ENCODE results near the gene GALNTL6. TPM values are rescaled to one million over a fixed set of nuclear protein-coding genes. Genes with fewer than 3 reads are reported as not detected.
A peak's percentile ranks its signal among the peaks of the same experiment; 100 is the strongest.
"Not testable (repeated sequence)": the region's sequence is repeated elsewhere in the genome, so short reads cannot be mapped to it uniquely, and the experiment has no call there.

GALNTL6 gene
- total RNA-seq, 1 experiment from 2014 or later: not detected

DNA sequence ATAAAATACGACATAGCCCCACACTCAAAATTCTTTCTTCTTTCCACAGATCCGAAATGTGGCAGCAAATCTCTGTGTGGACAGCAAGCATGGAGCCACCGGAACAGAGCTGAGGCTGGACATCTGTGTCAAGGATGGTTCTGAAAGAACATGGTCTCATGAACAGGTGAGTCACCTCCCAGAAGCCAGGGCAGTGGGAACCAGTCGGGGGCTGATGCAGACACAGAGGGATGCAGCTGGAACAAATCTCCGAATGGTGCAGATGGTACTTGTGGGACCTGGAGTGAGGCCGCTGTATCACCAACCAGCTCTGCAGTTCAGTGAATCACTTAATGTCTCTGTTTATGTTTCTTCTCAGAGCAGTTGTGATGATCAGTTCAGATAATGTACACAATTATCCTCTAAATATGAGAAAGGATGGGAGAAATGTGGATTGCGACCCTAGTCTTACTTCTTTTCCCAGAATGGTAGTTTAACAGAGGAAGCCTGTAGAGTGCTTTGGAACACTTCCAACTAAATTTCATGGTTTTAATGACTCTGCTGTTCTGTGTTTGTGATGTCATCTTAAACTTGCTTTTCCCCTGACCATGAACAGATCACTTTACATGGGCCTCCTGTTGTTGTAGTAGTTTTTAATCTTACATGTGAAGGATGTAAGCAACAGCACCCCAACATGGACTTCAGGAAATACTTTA is 1196.1 kb downstream of the GALNTL6 start:
- in situ Hi-C loops (cut with HindIII; ENCODE audit: low pct_unique_long_range_greater_than_20kb, low sequenced_read_pairs): no loop called here
- no peak for DNase-seq (ENCODE audit: low read depth)

DNA sequence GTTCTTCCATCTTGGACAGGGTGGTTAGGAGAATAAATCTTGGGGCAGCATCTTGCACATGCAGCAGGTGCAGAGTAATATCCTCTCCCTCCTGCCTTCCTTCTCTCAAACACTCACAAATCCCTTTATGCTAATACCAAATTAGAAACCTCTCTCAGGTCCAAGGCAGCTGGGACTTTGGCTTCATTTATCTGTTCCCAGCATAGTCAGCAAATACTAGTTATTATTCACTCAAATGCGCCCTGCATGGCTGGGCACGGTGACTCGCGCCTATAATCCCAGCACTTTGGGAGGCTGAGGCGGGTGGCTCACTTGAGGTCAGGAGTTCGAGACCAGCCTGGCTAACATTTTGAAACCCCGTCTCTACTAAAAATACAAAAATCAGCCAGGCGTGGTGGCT is 1199.4 kb downstream of the GALNTL6 start:
- in situ Hi-C loops (cut with HindIII; ENCODE audit: low pct_unique_long_range_greater_than_20kb, low sequenced_read_pairs): no loop called here
- DNase-seq (ENCODE audit: low read depth): no peak

DNA sequence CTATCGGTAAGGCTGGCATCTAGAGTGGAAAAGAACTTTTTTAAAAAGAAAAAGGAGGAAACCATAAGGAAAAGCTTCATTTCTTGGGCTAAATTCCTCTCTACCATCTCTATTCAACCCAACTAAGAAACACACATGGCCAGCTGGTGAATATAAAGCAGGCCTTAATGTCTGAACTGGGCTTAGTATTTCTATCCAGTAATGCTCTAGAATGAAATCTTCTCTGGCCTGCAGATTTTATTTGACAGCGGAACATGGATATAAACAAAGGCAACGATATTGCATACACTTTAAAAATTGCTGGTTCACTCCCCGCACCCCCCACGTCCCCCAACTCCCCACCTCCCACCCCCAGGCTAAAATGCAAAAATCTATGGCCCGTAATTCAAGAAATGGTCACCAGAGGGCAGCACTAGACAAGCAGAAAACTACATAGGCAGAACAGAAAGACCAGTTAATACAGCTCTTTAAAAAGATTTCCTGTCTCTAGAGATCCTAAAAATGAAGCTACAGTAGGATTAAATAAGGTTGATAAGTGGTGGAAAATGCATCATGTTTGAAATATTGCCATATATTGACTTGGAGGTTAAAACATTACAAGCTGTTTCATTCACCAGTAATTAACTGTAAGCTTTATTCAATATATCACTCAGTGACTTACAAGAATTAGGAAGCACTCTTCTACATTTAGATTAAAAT is 1200.2 kb downstream of the GALNTL6 start:
- DNase-seq (ENCODE audit: low read depth): peak; percentile 55
- in situ Hi-C loops (cut with HindIII; ENCODE audit: low pct_unique_long_range_greater_than_20kb, low sequenced_read_pairs): no loop called here

DNA sequence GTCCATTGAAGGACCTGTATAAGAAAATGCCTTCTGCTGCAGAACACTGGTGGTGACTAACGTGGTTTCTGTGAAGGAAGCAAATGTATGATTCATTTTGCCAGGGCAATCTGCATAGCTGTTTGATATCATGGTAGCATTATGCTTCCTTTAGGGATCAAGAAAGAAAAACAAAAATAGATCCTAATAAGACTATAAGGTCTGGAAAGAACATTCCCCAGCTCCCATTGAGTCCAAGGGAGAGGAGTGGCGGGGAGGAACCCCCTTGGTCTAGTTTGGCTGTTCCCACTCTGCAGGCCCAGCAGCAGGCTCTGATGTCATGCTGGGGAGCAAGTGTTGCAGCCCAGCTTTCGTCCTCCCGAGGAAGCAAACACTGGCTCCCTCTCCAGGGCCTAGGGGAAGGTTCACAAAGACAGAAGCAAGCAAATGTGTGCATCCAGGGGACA is 1200.9 kb downstream of the GALNTL6 start:
- peak; percentile 39 for DNase-seq (ENCODE audit: low read depth)
- in situ Hi-C loops (cut with HindIII; ENCODE audit: low pct_unique_long_range_greater_than_20kb, low sequenced_read_pairs): no loop called here

DNA sequence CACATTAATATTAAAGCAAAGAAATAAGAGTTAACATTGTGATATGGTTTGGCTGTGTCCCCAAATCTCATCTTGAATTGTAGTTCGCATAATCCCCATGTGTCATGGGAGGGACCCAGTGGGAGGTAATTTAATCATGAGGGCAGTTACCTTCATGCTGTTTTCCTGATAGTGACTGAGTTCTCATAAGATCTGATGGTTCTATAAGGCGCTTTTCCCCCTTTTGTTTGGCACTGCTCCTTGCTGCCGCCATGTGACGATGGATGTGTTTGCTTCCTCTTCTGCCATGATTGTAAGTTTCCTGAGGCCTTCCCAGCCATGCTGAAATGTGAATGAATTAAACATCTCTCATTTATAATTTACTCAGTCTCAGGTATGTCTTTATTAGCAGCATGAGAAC is 1201.6 kb downstream of the GALNTL6 start:
- DNase-seq (ENCODE audit: low read depth): no peak
- in situ Hi-C loops (cut with HindIII; ENCODE audit: low pct_unique_long_range_greater_than_20kb, low sequenced_read_pairs): no loop called here

DNA sequence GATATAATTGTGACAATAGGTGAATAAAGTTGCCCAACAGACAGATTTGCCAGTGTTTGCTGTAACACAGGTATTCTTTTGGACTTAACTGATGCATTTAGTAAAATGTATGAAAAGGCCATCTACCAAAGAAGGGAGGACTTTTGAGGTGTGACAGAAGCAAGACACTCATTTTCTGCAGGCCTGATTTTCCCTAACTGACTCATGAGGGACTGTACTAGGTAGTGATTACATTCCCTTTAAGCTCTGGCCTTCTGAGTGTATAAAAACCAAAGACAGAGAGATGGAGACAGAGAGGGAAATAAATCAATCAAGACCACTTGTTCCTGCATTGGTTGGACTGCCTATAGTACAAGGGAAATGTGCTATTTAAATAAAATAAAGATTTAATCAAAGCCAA is 1204.6 kb downstream of the GALNTL6 start:
- DNase-seq (ENCODE audit: low read depth): no peak
- in situ Hi-C loops (cut with HindIII; ENCODE audit: low pct_unique_long_range_greater_than_20kb, low sequenced_read_pairs): no loop called here

GRCh38 chr4:173018446-173018845 is 1205.2 kb downstream of the GALNTL6 start:
- in situ Hi-C loops (cut with HindIII; ENCODE audit: low pct_unique_long_range_greater_than_20kb, low sequenced_read_pairs): no loop called here

GRCh38 chr4:173019664-173020063 is 1206.5 kb downstream of the GALNTL6 start:
- in situ Hi-C loops (cut with HindIII; ENCODE audit: low pct_unique_long_range_greater_than_20kb, low sequenced_read_pairs): no loop called here
- DNase-seq (ENCODE audit: low read depth): no peak

More at GRCh38 chr4:173018446-173018845, 1205.2 kb downstream of the GALNTL6 start:
- DNase-seq (ENCODE audit: low read depth): no peak

- in situ Hi-C loops (cut with HindIII; ENCODE audit: low pct_unique_long_range_greater_than_20kb, low sequenced_read_pairs); DNase-seq (ENCODE audit: low read depth): not testable (repeated sequence)
Observed at GRCh38 chr4:173021746-173022573, 1208.8 kb downstream of the GALNTL6 start.

DNA sequence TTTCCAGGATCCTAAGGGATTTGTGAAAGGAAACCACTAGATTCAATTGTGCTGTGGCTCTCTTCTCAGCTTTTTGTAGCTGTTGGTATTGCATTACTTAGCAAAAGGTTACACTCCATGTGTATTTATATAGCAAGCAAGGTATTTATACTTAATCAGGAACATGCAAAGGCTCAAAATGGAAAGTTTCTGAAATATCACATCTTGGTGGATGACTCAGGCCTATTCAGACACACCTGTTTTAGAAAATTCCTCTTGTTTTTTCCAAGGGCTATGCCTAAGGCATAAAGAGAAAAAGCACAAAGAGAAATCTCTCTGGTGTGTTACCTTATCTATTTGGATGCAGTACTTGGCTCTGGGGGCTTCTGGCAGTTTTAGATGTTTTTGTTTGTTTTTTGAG is 1211.0 kb downstream of the GALNTL6 start:
- no peak for DNase-seq (ENCODE audit: low read depth)
- in situ Hi-C loops (cut with HindIII; ENCODE audit: low pct_unique_long_range_greater_than_20kb, low sequenced_read_pairs): no loop called here

- peak; percentile 61 for DNase-seq (ENCODE audit: low read depth)
- in situ Hi-C loops (cut with HindIII; ENCODE audit: low pct_unique_long_range_greater_than_20kb, low sequenced_read_pairs): loop anchor here (25.0 kb wide), 1 partner anchor 237 kb away; no protein-coding TSS in a partner anchor
Observed at GRCh38 chr4:173025131-173025530, 1211.9 kb downstream of the GALNTL6 start.

- in situ Hi-C loops (cut with HindIII; ENCODE audit: low pct_unique_long_range_greater_than_20kb, low sequenced_read_pairs): loop anchor here (25.0 kb wide), 1 partner anchor 225 kb away; no protein-coding TSS in a partner anchor
- no peak for DNase-seq (ENCODE audit: low read depth)
Observed at GRCh38 chr4:173037242-173037641, 1224.0 kb downstream of the GALNTL6 start.

DNA sequence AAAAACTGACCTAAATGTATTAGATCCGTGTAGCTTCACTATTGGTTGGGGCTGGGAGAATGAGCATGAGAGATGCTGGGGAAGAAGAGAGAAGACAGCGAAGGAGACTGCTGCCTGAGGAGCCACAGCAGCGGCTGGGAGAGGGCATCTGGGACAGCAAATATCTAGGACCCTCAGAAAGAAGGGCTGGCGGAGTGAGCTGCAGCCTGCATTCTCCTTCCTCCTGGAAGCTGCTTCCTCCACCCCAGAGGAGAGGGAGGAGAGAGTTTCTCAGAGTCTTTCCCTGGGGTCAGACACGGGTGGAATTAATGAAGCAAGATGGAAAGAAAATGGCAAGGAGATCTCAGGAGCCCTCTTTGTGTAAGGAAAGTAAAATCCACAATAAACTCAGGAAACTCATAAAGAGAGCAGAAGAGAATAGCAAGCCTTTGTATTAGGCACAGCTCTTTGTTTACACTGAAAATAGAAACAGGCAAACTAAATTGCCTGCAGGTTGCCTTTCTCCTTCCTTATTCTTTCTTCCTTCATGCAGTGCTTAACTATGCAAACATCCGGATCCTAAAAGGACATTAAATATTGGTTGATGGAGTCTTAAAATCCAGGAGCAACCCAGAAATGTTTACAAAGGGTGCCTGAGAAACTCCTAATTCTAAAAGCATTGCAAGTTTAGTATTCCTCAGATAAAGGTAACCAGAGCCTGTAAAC is 1225.1 kb downstream of the GALNTL6 start:
- no peak for DNase-seq (ENCODE audit: low read depth)
- in situ Hi-C loops (cut with HindIII; ENCODE audit: low pct_unique_long_range_greater_than_20kb, low sequenced_read_pairs): loop anchor here (25.0 kb wide), 1 partner anchor 224 kb away; no protein-coding TSS in a partner anchor

- peak; percentile 72 for DNase-seq (ENCODE audit: low read depth)
- in situ Hi-C loops (cut with HindIII; ENCODE audit: low pct_unique_long_range_greater_than_20kb, low sequenced_read_pairs): loop anchor here (25.0 kb wide), 1 partner anchor 222 kb away; no protein-coding TSS in a partner anchor
Observed at GRCh38 chr4:173039617-173040577, 1226.7 kb downstream of the GALNTL6 start.

GRCh38 chr4:173041482-173041881 is 1228.3 kb downstream of the GALNTL6 start:
- in situ Hi-C loops (cut with HindIII; ENCODE audit: low pct_unique_long_range_greater_than_20kb, low sequenced_read_pairs): loop anchor here (25.0 kb wide), 1 partner anchor 221 kb away; no protein-coding TSS in a partner anchor
- no peak for DNase-seq (ENCODE audit: low read depth)

- in situ Hi-C loops (cut with HindIII; ENCODE audit: low pct_unique_long_range_greater_than_20kb, low sequenced_read_pairs): loop anchor here (25.0 kb wide), 1 partner anchor 220 kb away; no protein-coding TSS in a partner anchor
- not testable (repeated sequence) for DNase-seq (ENCODE audit: low read depth)
Observed at GRCh38 chr4:173042139-173042538, 1228.9 kb downstream of the GALNTL6 start.

DNA sequence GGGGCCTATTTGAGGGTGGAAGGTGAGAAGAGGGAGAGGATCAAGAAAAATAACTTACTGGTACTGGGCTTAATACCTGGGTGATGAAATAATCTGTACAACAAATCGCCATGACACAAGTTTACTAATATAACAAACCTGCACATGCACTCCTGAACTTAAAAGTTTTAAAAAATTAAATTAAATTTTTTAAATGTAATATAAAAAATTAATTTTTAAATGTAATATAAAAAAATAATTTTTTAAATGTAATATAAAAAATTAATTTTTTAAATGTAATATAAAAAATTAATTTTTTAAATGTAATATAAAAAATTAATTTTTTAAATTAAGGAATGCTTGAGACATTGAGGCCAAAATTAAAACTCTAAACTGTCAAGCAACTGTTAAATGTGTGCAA is 1231.1 kb downstream of the GALNTL6 start:
- DNase-seq (ENCODE audit: low read depth): no peak
- in situ Hi-C loops (cut with HindIII; ENCODE audit: low pct_unique_long_range_greater_than_20kb, low sequenced_read_pairs): loop anchor here (25.0 kb wide), 1 partner anchor 218 kb away; no protein-coding TSS in a partner anchor

All from Caki2 (cell line).